Activated naive CD4-positive, alpha-beta T cell treated with anti-CD3 and anti-CD28 coated beads, Interleukin-2, amount 10 ng/mL, durations not matched to agents 7 days and 5 days (primary cell): ENCODE data around the gene LYPD4.
"Not testable (repeated sequence)": the region's sequence is repeated elsewhere in the genome, so short reads cannot be mapped to it uniquely, and the experiment has no call there.

Source experiments
- CTCF ChIA-PET: fragments of 350-600 bp; sonication (Branson Sonifier 250); formaldehyde crosslinking; loops from one replicate; lab custom pipeline; 2021; ENCODE audit warnings: antibody characterized with exemption; lab: Charles Lee
- DNase-seq: peaks from one replicate; pipeline ENCODE4 v3.0.0-alpha.2; 2020
- H3K27ac Mint-ChIP-seq: one replicate; pipeline ENCODE4 v1.8.0; 2021; ENCODE audit warnings: mild to moderate bottlenecking, moderate library complexity, mixed read lengths
- H3K27me3 Mint-ChIP-seq: one replicate; pipeline ENCODE4 v1.8.0; 2021; ENCODE audit warnings: mild to moderate bottlenecking, mixed read lengths
- H3K36me3 Mint-ChIP-seq: one replicate; pipeline ENCODE4 v1.8.0; 2021; ENCODE audit warnings: mixed read lengths
- H3K4me1 Mint-ChIP-seq: one replicate; pipeline ENCODE4 v1.8.0; 2021; ENCODE audit warnings: mixed read lengths
- H3K4me3 Mint-ChIP-seq: one replicate; pipeline ENCODE4 v1.8.0; 2021; ENCODE audit warnings: mild to moderate bottlenecking, moderate library complexity, mixed read lengths
- H3K9me3 Mint-ChIP-seq: one replicate; pipeline ENCODE4 v1.8.0; 2021; ENCODE audit warnings: mixed read lengths

LYPD4 gene

GRCh38 chr19:41880329-41880708 lies 35.8 kb upstream of the LYPD4 start:
- Mint-ChIP-seq H3K27me3 (no peaks in the 10 kb centered on the region), H3K4me3 (no peak overlapping the region), H3K36me3 (peaks cover 24% of the 10 kb centered on the region), H3K27ac (no peak overlapping the region), H3K9me3 (no peaks in the 10 kb centered on the region), H3K4me1 (peaks cover 71% of the 10 kb centered on the region)
- DNase-seq: no peak
- CTCF ChIA-PET: no interaction called here

- peaks cover 20% of the 10 kb centered on the region for H3K36me3 Mint-ChIP-seq
- CTCF ChIA-PET: no interaction called here
- no peak overlapping the region for H3K4me3 Mint-ChIP-seq
- no peaks in the 10 kb centered on the region for H3K27me3 Mint-ChIP-seq
- DNase-seq: no peak
- peak overlapping the region; percentile 52 for H3K27ac Mint-ChIP-seq
- H3K4me1 Mint-ChIP-seq: peaks cover 72% of the 10 kb centered on the region
- no peaks in the 10 kb centered on the region for H3K9me3 Mint-ChIP-seq
Measured at GRCh38 chr19:41879670-41880328, 35.3 kb upstream of the LYPD4 start.

DNA sequence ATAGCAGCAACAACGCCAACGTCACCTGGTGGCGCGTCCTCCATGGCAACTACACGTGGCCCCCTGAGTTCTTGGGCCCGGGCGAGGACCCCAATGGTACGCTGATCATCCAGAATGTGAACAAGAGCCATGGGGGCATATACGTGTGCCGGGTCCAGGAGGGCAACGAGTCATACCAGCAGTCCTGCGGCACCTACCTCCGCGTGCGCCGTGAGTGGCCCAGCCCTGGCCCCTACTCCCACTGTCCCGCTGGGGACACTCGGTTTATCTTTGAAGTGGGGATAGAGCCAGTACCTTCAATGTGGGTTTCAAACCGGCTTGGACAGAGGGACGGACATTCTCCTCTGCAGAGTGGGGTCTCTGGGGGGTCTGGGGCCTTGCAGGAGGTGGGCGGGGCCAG lies 34.6 kb upstream of the LYPD4 start:
- DNase-seq: no peak
- Mint-ChIP-seq H3K9me3 (no peaks in the 10 kb centered on the region), H3K4me3 (no peak overlapping the region), H3K4me1 (peaks cover 77% of the 10 kb centered on the region), H3K36me3 (peaks cover 14% of the 10 kb centered on the region), H3K27ac (peak overlapping the region; percentile 99), H3K27me3 (no peaks in the 10 kb centered on the region)
- CTCF ChIA-PET: no interaction called here

DNA sequence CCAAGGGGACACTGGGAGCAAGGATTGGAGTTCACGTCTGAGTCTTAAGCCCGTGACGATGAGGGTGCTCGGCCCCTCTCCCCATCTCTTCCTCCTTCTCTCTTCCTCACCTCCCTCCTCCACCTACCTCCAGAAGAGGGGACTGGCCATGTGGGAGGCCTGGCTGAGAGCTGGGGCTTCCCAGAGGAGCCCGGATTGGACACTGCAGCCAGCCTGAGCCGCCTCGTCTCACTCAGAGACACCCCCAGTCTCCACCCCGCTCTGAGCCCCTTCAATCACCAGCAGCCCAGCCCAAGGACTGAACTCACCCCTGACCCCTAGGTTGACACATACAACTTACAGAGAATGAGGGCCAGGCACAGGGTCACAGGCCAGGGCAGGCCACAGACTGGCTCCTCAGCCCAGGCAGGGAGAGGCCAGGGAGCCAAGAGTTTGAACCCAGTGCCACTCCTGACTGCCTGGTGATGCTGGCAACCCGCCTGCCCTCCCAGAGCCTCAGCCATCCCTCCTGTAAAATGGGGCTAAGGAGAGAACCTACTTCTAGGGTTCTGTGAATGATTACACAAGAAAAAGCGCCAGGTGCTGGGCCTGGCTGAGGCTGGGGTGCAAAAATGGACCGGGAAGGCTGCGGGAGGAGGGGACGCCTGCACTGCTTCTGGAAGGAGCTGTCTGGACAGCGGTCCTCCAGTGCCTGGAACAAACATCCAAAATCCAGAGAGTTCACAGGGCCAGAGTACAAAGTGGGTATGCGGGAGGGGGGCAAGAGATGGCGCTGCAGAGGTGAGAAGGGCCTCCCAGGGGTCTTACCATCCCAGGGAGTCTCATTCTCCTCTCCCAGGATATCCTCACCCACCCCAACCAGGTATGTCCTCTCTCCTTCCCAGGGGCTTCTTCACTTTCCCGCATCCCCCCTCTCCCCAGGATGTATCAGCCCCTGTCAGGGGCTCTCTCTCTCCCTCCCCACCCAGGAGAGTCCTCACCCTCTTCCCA lies 33.7 kb upstream of the LYPD4 start:
- H3K27me3 Mint-ChIP-seq: no peaks in the 10 kb centered on the region
- CTCF ChIA-PET: no interaction called here
- no peaks in the 10 kb centered on the region for H3K9me3 Mint-ChIP-seq
- no peak overlapping the region for H3K4me3 Mint-ChIP-seq
- DNase-seq: no peak
- H3K27ac Mint-ChIP-seq: peak overlapping the region; percentile 99
- H3K36me3 Mint-ChIP-seq: peaks cover 8% of the 10 kb centered on the region
- peaks cover 86% of the 10 kb centered on the region for H3K4me1 Mint-ChIP-seq

GRCh38 chr19:41876847-41877832 lies 32.7 kb upstream of the LYPD4 start, which contains the start of gene CD79A:
TSS of gene CD79A (plus strand) at chr19:41877279. CDS start at chr19:41877305, 26 bp downstream.
- Mint-ChIP-seq H3K9me3 (no peaks in the 10 kb centered on the region), H3K4me3 (peak within 1 kb of the TSS; percentile 38), H3K36me3 (peaks cover 7% of the 10 kb centered on the region), H3K27ac (peak within 1 kb of the TSS; percentile 99), H3K27me3 (no peaks in the 10 kb centered on the region), H3K4me1 (peaks cover 92% of the 10 kb centered on the region)
- peak; percentile 36 for DNase-seq
- CTCF ChIA-PET: interaction anchor here (5.9 kb wide), 1 partner anchor 10 kb away, joined by 66 read pairs; no protein-coding TSS in a partner anchor

DNA sequence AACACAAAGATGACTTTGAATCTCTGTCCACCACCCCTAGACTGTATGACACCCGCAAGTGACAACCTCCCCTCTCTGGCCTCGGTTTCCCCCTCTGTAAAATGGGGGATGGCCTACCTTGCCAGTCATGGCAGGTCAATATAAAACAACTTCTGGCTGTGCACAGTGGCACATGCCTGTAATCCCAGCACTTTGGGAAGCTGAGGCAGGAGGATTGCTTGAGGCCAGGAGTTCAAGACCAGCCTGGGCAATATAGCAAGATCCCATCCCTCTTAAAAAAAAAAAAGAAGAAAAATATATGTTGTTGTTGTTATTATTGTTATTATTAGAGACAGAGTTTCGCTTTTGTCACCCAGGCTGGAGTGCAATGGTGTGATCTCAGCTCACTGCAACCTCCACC lies 31.5 kb upstream of the LYPD4 start:
- H3K9me3 Mint-ChIP-seq, DNase-seq, H3K27me3 Mint-ChIP-seq: not testable (repeated sequence)
- Mint-ChIP-seq H3K4me1 (peaks cover 96% of the 10 kb centered on the region), H3K4me3 (peak overlapping the region; percentile 59), H3K36me3 (peaks cover 18% of the 10 kb centered on the region), H3K27ac (peak overlapping the region; percentile 99)
- CTCF ChIA-PET: interaction anchor here (0.6 to 5.9 kb wide), 2 partner anchors 11 to 15 kb away, joined by 3 to 66 read pairs; no protein-coding TSS in a partner anchor

- DNase-seq: peak; percentile 80
- CTCF ChIA-PET: interaction anchor here (0.6 to 5.9 kb wide), 20 partner anchors 10 to 162 kb away, joined by 3 to 66 read pairs (median 5); partner anchors contain the start of genes ERFL, RABAC1 and RPS19
- Mint-ChIP-seq H3K4me1 (peaks cover 98% of the 10 kb centered on the region), H3K27me3 (no peaks in the 10 kb centered on the region), H3K4me3 (no peak overlapping the region), H3K27ac (peak overlapping the region; percentile 99), H3K9me3 (no peaks in the 10 kb centered on the region), H3K36me3 (peaks cover 41% of the 10 kb centered on the region)
Measured at GRCh38 chr19:41872775-41873647, 28.5 kb upstream of the LYPD4 start.

GRCh38 chr19:41872384-41872774 lies 27.9 kb upstream of the LYPD4 start:
- Mint-ChIP-seq H3K36me3 (peaks cover 45% of the 10 kb centered on the region), H3K27ac (peak overlapping the region; percentile 99), H3K9me3 (no peaks in the 10 kb centered on the region), H3K4me3 (no peak overlapping the region), H3K4me1 (peaks cover 97% of the 10 kb centered on the region), H3K27me3 (no peaks in the 10 kb centered on the region)
- no peak for DNase-seq
- CTCF ChIA-PET: interaction anchor here (0.6 to 5.9 kb wide), 17 partner anchors 9 to 162 kb away, joined by 3 to 66 read pairs (median 9); partner anchors contain the start of genes ERFL, RABAC1 and RPS19

GRCh38 chr19:41871573-41872383 lies 27.3 kb upstream of the LYPD4 start:
- no peaks in the 10 kb centered on the region for H3K27me3 Mint-ChIP-seq
- H3K9me3 Mint-ChIP-seq: no peaks in the 10 kb centered on the region
- H3K4me1 Mint-ChIP-seq: peaks cover 92% of the 10 kb centered on the region
- peak overlapping the region; percentile 99 for H3K27ac Mint-ChIP-seq
- CTCF ChIA-PET: interaction anchor here (1.3 to 5.9 kb wide), 10 partner anchors 8 to 86 kb away, joined by 4 to 66 read pairs (median 17); partner anchors contain the start of genes ERFL, RABAC1 and RPS19
- H3K36me3 Mint-ChIP-seq: peaks cover 45% of the 10 kb centered on the region
- peak; percentile 86 for DNase-seq
- peak overlapping the region; percentile 62 for H3K4me3 Mint-ChIP-seq

DNA sequence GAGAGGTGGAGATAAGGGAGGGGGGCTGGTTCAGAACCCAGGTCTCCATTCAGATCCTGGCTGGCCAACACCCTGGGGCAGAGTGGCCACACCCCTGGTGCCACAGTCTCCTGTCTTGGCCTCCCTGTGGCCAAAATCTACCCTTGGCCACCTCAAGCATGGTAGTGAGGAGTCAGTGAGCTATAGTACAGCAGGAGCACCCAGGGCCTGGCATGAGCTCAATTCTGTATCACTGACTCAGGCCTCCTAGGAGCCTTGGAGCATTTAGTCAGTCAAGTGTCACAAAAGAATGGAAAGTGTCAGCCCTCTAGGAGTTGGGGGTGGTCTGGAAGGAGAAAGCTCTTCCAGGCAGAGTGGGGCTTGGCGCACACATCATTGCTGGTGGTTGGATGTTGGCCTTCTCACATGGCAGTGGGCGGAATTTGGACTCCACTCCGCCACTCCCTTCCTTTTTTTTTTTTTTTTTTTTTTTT lies 26.0 kb upstream of the LYPD4 start:
- Mint-ChIP-seq H3K36me3 (peaks cover 51% of the 10 kb centered on the region), H3K27ac (peak overlapping the region; percentile 99), H3K4me1 (peaks cover 88% of the 10 kb centered on the region), H3K4me3 (peak overlapping the region; percentile 35), H3K9me3 (no peaks in the 10 kb centered on the region), H3K27me3 (no peaks in the 10 kb centered on the region)
- CTCF ChIA-PET: interaction anchor here (0.9 to 4.4 kb wide), 5 partner anchors 11 to 88 kb away, joined by 4 to 37 read pairs (median 4); partner anchors contain the start of genes RABAC1 and RPS19
- DNase-seq: no peak

GRCh38 chr19:41869374-41869955 lies 25.0 kb upstream of the LYPD4 start:
- H3K36me3 Mint-ChIP-seq: peaks cover 57% of the 10 kb centered on the region
- no peaks in the 10 kb centered on the region for H3K9me3 Mint-ChIP-seq
- H3K4me3 Mint-ChIP-seq: no peak overlapping the region
- no peak for DNase-seq
- H3K27me3 Mint-ChIP-seq: no peaks in the 10 kb centered on the region
- CTCF ChIA-PET: interaction anchor here (0.8 to 4.4 kb wide), 3 partner anchors 10 to 82 kb away, joined by 4 to 37 read pairs (median 4); partner anchors contain the start of gene RPS19
- peaks cover 87% of the 10 kb centered on the region for H3K4me1 Mint-ChIP-seq
- H3K27ac Mint-ChIP-seq: peak overlapping the region; percentile 99
